H9 (cell line): ENCODE data around the gene ADGRL2. TPM values are rescaled to one million over a fixed set of nuclear protein-coding genes. Genes with fewer than 3 reads are reported as not detected.

Experiments
- DNase-seq: peaks from one replicate; pipeline ENCODE4 v3.0.0-alpha.2; 2017
- H2AFZ ChIP-seq: one replicate; pipeline ENCODE4 v1.6.1; 2013; ENCODE audit warnings: mild to moderate bottlenecking, low read length, control low read depth, moderate library complexity
- H2AK5ac ChIP-seq: 2 replicates; pipeline ENCODE4 v1.6.1; 2013; ENCODE audit warnings: low read length, control low read depth, mixed read lengths; ENCODE audit not compliant: insufficient read length
- H2BK120ac ChIP-seq: one replicate; pipeline ENCODE4 v1.6.1; 2013; ENCODE audit warnings: low read depth, mild to moderate bottlenecking, low read length, control low read depth, inconsistent platforms; ENCODE audit not compliant: poor library complexity, severe bottlenecking
- H2BK12ac ChIP-seq: 2 replicates; pipeline ENCODE4 v1.6.1; 2013; ENCODE audit warnings: low read length, control low read depth, mixed read lengths, low read depth; ENCODE audit not compliant: insufficient read length
- H2BK15ac ChIP-seq: 2 replicates; pipeline ENCODE4 v1.6.1; 2013; ENCODE audit warnings: low read depth, low read length, control low read depth
- H2BK20ac ChIP-seq: one replicate; pipeline ENCODE4 v1.6.1; 2013; ENCODE audit warnings: low read depth, mild to moderate bottlenecking, low read length, control low read depth, inconsistent platforms; ENCODE audit not compliant: poor library complexity, severe bottlenecking
- H2BK5ac ChIP-seq: 2 replicates; pipeline ENCODE4 v1.6.1; 2013; ENCODE audit warnings: low read length, control low read depth, mixed read lengths; ENCODE audit not compliant: insufficient read length
- H3K14ac ChIP-seq: 2 replicates; pipeline ENCODE4 v1.6.1; 2013; ENCODE audit warnings: low read length, control low read depth; ENCODE audit not compliant: insufficient read depth
- H3K18ac ChIP-seq: 2 replicates; pipeline ENCODE4 v1.6.1; 2013; ENCODE audit warnings: low read depth, mild to moderate bottlenecking, mixed read lengths, low read length, control low read depth; ENCODE audit not compliant: insufficient read length
- H3K23ac ChIP-seq: 2 replicates; pipeline ENCODE4 v1.6.1; 2013; ENCODE audit warnings: low read length, control low read depth, mixed read lengths, low read depth; ENCODE audit not compliant: insufficient read length
- H3K23me2 ChIP-seq: 2 replicates; pipeline ENCODE4 v1.6.1; 2013; ENCODE audit warnings: low read depth, mild to moderate bottlenecking, mixed read lengths, low read length, control low read depth; ENCODE audit not compliant: insufficient read length, poor library complexity, severe bottlenecking
- H3K27ac ChIP-seq: 2 replicates; pipeline ENCODE4 v1.5.1; 2013; ENCODE audit warnings: low read length, control low read depth, mixed read lengths, low read depth; ENCODE audit not compliant: insufficient read length
- H3K27me3 ChIP-seq: 2 replicates; pipeline ENCODE4 v1.6.1; 2013; ENCODE audit warnings: low read length, control low read depth, inconsistent platforms; ENCODE audit not compliant: insufficient read depth
- H3K4ac ChIP-seq: 2 replicates; pipeline ENCODE4 v1.6.1; 2013; ENCODE audit warnings: low read depth, mild to moderate bottlenecking, control low read depth, inconsistent platforms, low read length, moderate library complexity
- H3K4me1 ChIP-seq: 2 replicates; pipeline ENCODE4 v1.6.1; 2013; ENCODE audit warnings: low read length, control low read depth, inconsistent platforms; ENCODE audit not compliant: insufficient read depth
- H3K4me2 ChIP-seq: 2 replicates; pipeline ENCODE4 v1.6.1; 2013; ENCODE audit warnings: low read length, control low read depth, mixed read lengths; ENCODE audit not compliant: insufficient read length, insufficient read depth
- H3K56ac ChIP-seq: 2 replicates; pipeline ENCODE4 v1.6.1; 2013; ENCODE audit warnings: low read depth, mild to moderate bottlenecking, mixed read lengths, low read length, control low read depth; ENCODE audit not compliant: insufficient read length
- H3K79me1 ChIP-seq: 2 replicates; pipeline ENCODE4 v1.6.1; 2013; ENCODE audit warnings: low read depth, mild to moderate bottlenecking, moderate library complexity, low read length, control low read depth, inconsistent platforms; ENCODE audit not compliant: insufficient read depth, poor library complexity, severe bottlenecking
- H3K79me2 ChIP-seq: 2 replicates; pipeline ENCODE4 v1.6.1; 2013; ENCODE audit warnings: low read length, control low read depth, inconsistent platforms; ENCODE audit not compliant: insufficient read depth
- H3K9ac ChIP-seq: 2 replicates; pipeline ENCODE4 v1.6.1; 2013; ENCODE audit warnings: low read length, control low read depth, mixed read lengths; ENCODE audit not compliant: insufficient read length; ENCODE audit errors: extremely low read depth
- H3K9me3 ChIP-seq: one replicate; pipeline ENCODE4 v1.6.1; 2013; ENCODE audit warnings: low read depth, low read length, inconsistent platforms; ENCODE audit not compliant: control insufficient read depth
- H3T11ph ChIP-seq: one replicate; pipeline ENCODE4 v1.6.1; 2013; ENCODE audit warnings: mild to moderate bottlenecking, low read length, control low read depth, inconsistent platforms
- H4K20me1 ChIP-seq: one replicate; pipeline ENCODE4 v1.6.1; 2013; ENCODE audit not compliant: control insufficient read depth, insufficient read length, insufficient read depth
- H4K5ac ChIP-seq: 2 replicates; pipeline ENCODE4 v1.6.1; 2013; ENCODE audit warnings: low read depth, mild to moderate bottlenecking, mixed read lengths, low read length, control low read depth; ENCODE audit not compliant: insufficient read length
- H4K8ac ChIP-seq: replicated peaks from 2 replicates; pipeline ENCODE4 v1.6.1; 2013; ENCODE audit warnings: low read length, control low read depth, mixed read lengths, low read depth; ENCODE audit not compliant: insufficient read length
- H4K91ac ChIP-seq: 2 replicates; pipeline ENCODE4 v1.6.1; 2013; ENCODE audit warnings: low read depth, mild to moderate bottlenecking, moderate library complexity, mixed read lengths, low read length, control low read depth; ENCODE audit not compliant: insufficient read length
- H3K27ac Mint-ChIP-seq, 3 experiments: 2 replicates in 2 of 3; 3 replicates in 1 of 3; pipeline ENCODE4 v1.8.0; 2020 to 2021; ENCODE audit warnings: mixed read lengths in 3 of 3, mild to moderate bottlenecking in 1 of 3, moderate library complexity in 1 of 3
- H3K27me3 Mint-ChIP-seq: 2 replicates; pipeline ENCODE4 v1.8.0; 2021; ENCODE audit warnings: low read depth, mild to moderate bottlenecking, moderate library complexity, mixed read lengths
- H3K36me3 Mint-ChIP-seq, 3 experiments: 2 replicates in 2 of 3; 3 replicates in 1 of 3; pipeline ENCODE4 v1.8.0; 2020 to 2021; ENCODE audit warnings: low read depth in 3 of 3, mixed read lengths in 3 of 3; ENCODE audit not compliant: insufficient read depth in 1 of 3
- H3K4me1 Mint-ChIP-seq, 2 experiments: 2 replicates each; pipeline ENCODE4 v1.8.0; 2020; ENCODE audit warnings: mixed read lengths in 2 of 2
- H3K4me3 Mint-ChIP-seq, 2 experiments: 2 replicates in 1 of 2; 3 replicates in 1 of 2; pipeline ENCODE4 v1.8.0; 2020 to 2021; ENCODE audit warnings: mild to moderate bottlenecking in 2 of 2, mixed read lengths in 2 of 2, moderate library complexity in 1 of 2
- H3K9me3 Mint-ChIP-seq, 2 experiments: 2 replicates in 1 of 2; 3 replicates in 1 of 2; pipeline ENCODE4 v1.8.0; 2020; ENCODE audit warnings: mild to moderate bottlenecking in 2 of 2, mixed read lengths in 2 of 2, moderate library complexity in 1 of 2
- WGBS: extraction: QIAGEN DNeasy Blood & Tissue Kit; methylation state at CpG from one replicate; pipeline ENCODE4 v1.1.7; 2013; ENCODE audit warnings: missing lambda C conversion rate, low lambda C conversion rate, mixed read lengths; ENCODE audit not compliant: insufficient read length; ENCODE audit errors: extremely low coverage; 5-methylcytosine and 5-hydroxymethylcytosine counted together
- total RNA-seq: library from RNA; stranded (reverse); gene quantifications from 2 replicates; pipeline ENCODE4 v1.2.1, GENCODE V29; 2021
- TF ChIP-seq, protein P1 (sequence below): fragments of 200-600 bp; sonication (generic); conservative IDR thresholded peaks from 3 replicates; pipeline ENCODE4 v1.8.0; 2021; ENCODE audit warnings: antibody characterized with exemption, mild to moderate bottlenecking

Gene ADGRL2
- total RNA-seq, 1 experiment from 2014 or later, result 119 TPM

DNA sequence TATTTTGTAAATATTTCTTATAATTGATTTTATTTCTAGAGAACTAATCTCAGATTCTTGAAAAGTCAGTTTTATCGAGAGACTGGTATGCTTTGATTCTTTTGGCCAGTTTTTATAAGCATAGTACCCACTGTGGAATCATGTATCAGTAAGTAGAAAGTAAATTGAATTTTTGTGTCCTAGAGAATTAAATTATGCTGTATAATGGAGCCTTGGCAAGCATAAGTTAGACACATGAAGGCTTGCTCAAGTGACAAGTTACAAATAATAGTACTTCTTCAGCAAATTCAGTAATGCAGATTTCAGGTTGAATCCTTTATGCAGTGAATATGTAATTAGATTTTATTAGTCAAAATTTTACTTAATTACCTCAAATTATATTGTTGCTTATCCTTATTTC, 40.1 kb downstream of the ADGRL2 start:
- Histone ChIP-seq H2BK12ac (no peak overlapping the region), H2BK5ac (no peak overlapping the region), H4K20me1 (no peaks in the 10 kb centered on the region), H2BK120ac (no peak overlapping the region), H3K27me3 (no peaks in the 10 kb centered on the region), H3K23me2 (no peaks in the 10 kb centered on the region), H4K8ac (no peak overlapping the region), H3K4me1 (no peaks in the 10 kb centered on the region), H3K27ac (no peak overlapping the region), H3K14ac (no peak overlapping the region), H3K4me2 (no peak overlapping the region), H2AK5ac (no peak overlapping the region), H3K9me3 (no peaks in the 10 kb centered on the region), H3K79me1 (peaks cover 2% of the 10 kb centered on the region), H4K91ac (no peak overlapping the region), H4K5ac (no peak overlapping the region), H3K56ac (no peak overlapping the region), H2AFZ (no peak overlapping the region), H3T11ph (no peak overlapping the region), H2BK15ac (no peak overlapping the region), H3K4ac (no peak overlapping the region), H3K23ac (no peak overlapping the region), H2BK20ac (no peak overlapping the region), H3K9ac (no peak overlapping the region), H3K79me2 (peaks cover 4% of the 10 kb centered on the region; the same call in 1 of the 2 replicates), H3K18ac (no peak overlapping the region)
- TF ChIP-seq, protein P1, sequence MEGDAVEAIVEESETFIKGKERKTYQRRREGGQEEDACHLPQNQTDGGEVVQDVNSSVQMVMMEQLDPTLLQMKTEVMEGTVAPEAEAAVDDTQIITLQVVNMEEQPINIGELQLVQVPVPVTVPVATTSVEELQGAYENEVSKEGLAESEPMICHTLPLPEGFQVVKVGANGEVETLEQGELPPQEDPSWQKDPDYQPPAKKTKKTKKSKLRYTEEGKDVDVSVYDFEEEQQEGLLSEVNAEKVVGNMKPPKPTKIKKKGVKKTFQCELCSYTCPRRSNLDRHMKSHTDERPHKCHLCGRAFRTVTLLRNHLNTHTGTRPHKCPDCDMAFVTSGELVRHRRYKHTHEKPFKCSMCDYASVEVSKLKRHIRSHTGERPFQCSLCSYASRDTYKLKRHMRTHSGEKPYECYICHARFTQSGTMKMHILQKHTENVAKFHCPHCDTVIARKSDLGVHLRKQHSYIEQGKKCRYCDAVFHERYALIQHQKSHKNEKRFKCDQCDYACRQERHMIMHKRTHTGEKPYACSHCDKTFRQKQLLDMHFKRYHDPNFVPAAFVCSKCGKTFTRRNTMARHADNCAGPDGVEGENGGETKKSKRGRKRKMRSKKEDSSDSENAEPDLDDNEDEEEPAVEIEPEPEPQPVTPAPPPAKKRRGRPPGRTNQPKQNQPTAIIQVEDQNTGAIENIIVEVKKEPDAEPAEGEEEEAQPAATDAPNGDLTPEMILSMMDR, result no peak
- no peak for DNase-seq
- Mint-ChIP-seq H3K27me3 (no peaks in the 10 kb centered on the region), H3K4me1 (peaks cover 10 to 13% of the 10 kb centered on the region in 2 experiments), H3K9me3 (no peaks in the 10 kb centered on the region), H3K27ac (no peak overlapping the region), H3K36me3 (peaks cover 16 to 55% (median 36%) of the 10 kb centered on the region in 3 experiments), H3K4me3 (no peak overlapping the region)
- WGBS, result no CpG with 5 or more reads among the region's 1 CpG
